K562 (cell line): ENCODE results near the gene ALDH16A1. TPM values are rescaled to one million over a fixed set of nuclear protein-coding genes. Genes with fewer than 3 reads are reported as not detected.
A peak's percentile ranks its signal among the peaks of the same experiment; 100 is the strongest.

Source experiments
- ARNT ChIP-seq, 2 experiments: fragments of 450-650 bp; IDR thresholded peaks; 2 replicates each; pipeline ENCODE4 v1.6.1; 2016; ENCODE audit warnings: mild to moderate bottlenecking in 1 of 2
- ASH1L ChIP-seq: fragments of 450-650 bp; IDR thresholded peaks from 2 replicates; pipeline ENCODE4 v1.6.1; 2018; ENCODE audit warnings: borderline replicate concordance, mild to moderate bottlenecking, low read depth; ENCODE audit not compliant: partially characterized antibody
- BRD9 ChIP-seq: fragments of 450-650 bp; IDR thresholded peaks from 2 replicates; pipeline ENCODE4 v1.6.1; 2018; ENCODE audit warnings: low read depth; ENCODE audit not compliant: partially characterized antibody
- CBX3 ChIP-seq, 2 experiments: IDR thresholded peaks; 1 replicate in 1 of 2; 2 replicates in 1 of 2; pipeline ENCODE4 v1.6.1; 2012; ENCODE audit warnings: inconsistent platforms in 2 of 2, low read length in 2 of 2, borderline replicate concordance in 1 of 2, control low read depth in 1 of 2
- CC2D1A ChIP-seq: fragments of 450-650 bp; IDR thresholded peaks from 2 replicates; pipeline ENCODE4 v1.6.1; 2017; ENCODE audit warnings: mild to moderate bottlenecking
- CCNT2 ChIP-seq: IDR thresholded peaks from 2 replicates; pipeline ENCODE4 v1.6.1; 2011; ENCODE audit warnings: borderline replicate concordance, low read depth, mild to moderate bottlenecking, moderate library complexity, mixed read lengths, low read length; ENCODE audit not compliant: insufficient read length; ENCODE audit errors: extremely low read depth
- DNMT1 ChIP-seq: fragments of 450-650 bp; IDR thresholded peaks from 2 replicates; pipeline ENCODE4 v1.6.1; 2016; ENCODE audit warnings: antibody characterized with exemption, mild to moderate bottlenecking
- FIP1L1 ChIP-seq: fragments of 200-400 bp; formaldehyde crosslinking; IDR thresholded peaks from 2 replicates; pipeline ENCODE4 v1.6.1; 2018; ENCODE audit warnings: mild to moderate bottlenecking, low read depth, low read length; ENCODE audit not compliant: poor library complexity, severe bottlenecking
- LCOR ChIP-seq: sonication (generic); formaldehyde crosslinking; IDR thresholded peaks from 2 replicates; pipeline ENCODE4 v1.8.0; 2022; ENCODE audit warnings: mild to moderate bottlenecking, missing genetic modification reagents
- RBM22 ChIP-seq: fragments of 200-400 bp; formaldehyde crosslinking; IDR thresholded peaks from 2 replicates; pipeline ENCODE4 v1.6.1; 2018; ENCODE audit warnings: low read length, low read depth; ENCODE audit not compliant: poor library complexity, severe bottlenecking
- SMAD2 ChIP-seq: fragments of 150-350 bp; IDR thresholded peaks from 2 replicates; pipeline ENCODE4 v1.6.1; 2014; ENCODE audit warnings: low read depth, mild to moderate bottlenecking, low read length
- SP1 ChIP-seq: sonication (generic); formaldehyde crosslinking; IDR thresholded peaks from 2 replicates; pipeline ENCODE4 v1.8.1; 2022; ENCODE audit warnings: mild to moderate bottlenecking, missing genetic modification reagents
- ZFP1 ChIP-seq: fragments of 450-650 bp; formaldehyde crosslinking; IDR thresholded peaks from 2 replicates; pipeline ENCODE4 v1.4.0; 2020; ENCODE audit warnings: mild to moderate bottlenecking, mixed read lengths
- ZNF174 ChIP-seq: fragments of 250-450 bp; sonication (Bioruptor Pico); IDR thresholded peaks from 2 replicates; pipeline ENCODE4 v1.4.0; 2020; ENCODE audit warnings: mild to moderate bottlenecking
- ZNF184 ChIP-seq: sonication (generic); formaldehyde crosslinking; IDR thresholded peaks from 2 replicates; pipeline ENCODE4 v1.5.0; 2020; ENCODE audit warnings: missing genetic modification reagents
- polyA plus RNA-seq, 8 experiments: library from polyadenylated mRNA; depleted of rRNA in 4 of 8; stranded (reverse) in 5 of 8; unstranded in 3 of 8; fragments of >200 nt; fragmentation: Nextera tagmentation in 2 of 8; fragmentation: Illumina TruSeq in 1 of 8; extraction: Ambion mirVana in 2 of 8; extraction: Trizol in 1 of 8; gene quantifications; 2 replicates each; pipeline versions ENCODE4 v1.2.1 to v1.2.3, GENCODE V29; 2011 to 2014; ENCODE audit warnings: inconsistent platforms in 1 of 8, missing spikeins in 1 of 8
- total RNA-seq, 7 experiments: library from RNA; depleted of rRNA in 6 of 7; stranded (reverse); fragments of >200 nt in 6 of 7; fragmentation: Illumina TruSeq in 2 of 7; extraction: Trizol in 2 of 7; gene quantifications; 2 replicates each; pipeline versions ENCODE4 v1.2.1 to v1.2.3, GENCODE V29; 2011 to 2021; ENCODE audit warnings: low replicate concordance in 1 of 7
- TF ChIP-seq, protein P1 (sequence below): fragments of 450-650 bp; IDR thresholded peaks from 2 replicates; pipeline ENCODE4 v1.7.0; 2016; ENCODE audit warnings: borderline replicate concordance
- TF ChIP-seq, protein P2 (sequence below): fragments of 450-650 bp; IDR thresholded peaks from 2 replicates; pipeline ENCODE4 v1.6.1; 2016
- TF ChIP-seq, protein P3 (sequence below): fragments of 250-450 bp; sonication (Bioruptor Pico); IDR thresholded peaks from 2 replicates; pipeline ENCODE4 v1.8.0; 2021; ENCODE audit warnings: borderline replicate concordance, mild to moderate bottlenecking, moderate library complexity; ENCODE audit not compliant: poor library complexity, severe bottlenecking
- TF ChIP-seq, protein P4 (sequence below): fragments of 450-650 bp; formaldehyde crosslinking; IDR thresholded peaks from 2 replicates; pipeline ENCODE4 v1.4.0; 2022; ENCODE audit warnings: missing genetic modification characterization
- TF ChIP-seq, protein P5 (sequence below): fragments of 450-650 bp; formaldehyde crosslinking; IDR thresholded peaks from 2 replicates; pipeline ENCODE4 v1.4.0; 2020; ENCODE audit warnings: mild to moderate bottlenecking, moderate library complexity
- TF ChIP-seq, protein P6 (sequence below): fragments of 450-650 bp; IDR thresholded peaks from 2 replicates; pipeline ENCODE4 v1.6.1; 2016; ENCODE audit warnings: borderline replicate concordance

The ALDH16A1 gene
- total and polyA plus RNA-seq, 9 of the 15 experiments (the other 6 are each of a cell fraction or from before 2014, with no cell fraction given), result 2.2 to 52.2 (median 7.6) TPM

DNA sequence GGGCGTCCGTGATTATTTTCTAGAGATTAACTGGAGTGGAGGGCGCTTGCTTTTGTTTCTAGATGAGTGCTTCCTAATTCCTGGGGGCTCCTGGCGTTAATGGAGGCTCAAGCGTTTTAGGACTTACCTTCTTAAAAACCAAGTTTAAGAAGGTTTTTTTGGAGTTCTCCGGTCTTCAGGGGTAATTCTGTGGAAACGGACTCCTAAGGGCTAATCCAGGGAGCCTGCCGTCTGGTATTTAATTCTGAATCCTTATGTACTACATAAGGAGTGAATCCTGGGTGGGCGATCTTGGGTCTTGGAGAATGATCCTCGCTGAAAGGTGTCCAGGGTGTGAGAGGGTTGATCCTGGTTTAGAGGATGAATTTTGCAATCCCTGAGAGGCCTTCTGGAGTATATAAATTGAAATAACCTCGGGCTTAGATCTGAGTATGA is 43.6 kb downstream of the ALDH16A1 start (continued):
- TF ChIP-seq, protein P1, sequence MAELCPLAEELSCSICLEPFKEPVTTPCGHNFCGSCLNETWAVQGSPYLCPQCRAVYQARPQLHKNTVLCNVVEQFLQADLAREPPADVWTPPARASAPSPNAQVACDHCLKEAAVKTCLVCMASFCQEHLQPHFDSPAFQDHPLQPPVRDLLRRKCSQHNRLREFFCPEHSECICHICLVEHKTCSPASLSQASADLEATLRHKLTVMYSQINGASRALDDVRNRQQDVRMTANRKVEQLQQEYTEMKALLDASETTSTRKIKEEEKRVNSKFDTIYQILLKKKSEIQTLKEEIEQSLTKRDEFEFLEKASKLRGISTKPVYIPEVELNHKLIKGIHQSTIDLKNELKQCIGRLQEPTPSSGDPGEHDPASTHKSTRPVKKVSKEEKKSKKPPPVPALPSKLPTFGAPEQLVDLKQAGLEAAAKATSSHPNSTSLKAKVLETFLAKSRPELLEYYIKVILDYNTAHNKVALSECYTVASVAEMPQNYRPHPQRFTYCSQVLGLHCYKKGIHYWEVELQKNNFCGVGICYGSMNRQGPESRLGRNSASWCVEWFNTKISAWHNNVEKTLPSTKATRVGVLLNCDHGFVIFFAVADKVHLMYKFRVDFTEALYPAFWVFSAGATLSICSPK, result no peak
- TF ChIP-seq, protein P2, sequence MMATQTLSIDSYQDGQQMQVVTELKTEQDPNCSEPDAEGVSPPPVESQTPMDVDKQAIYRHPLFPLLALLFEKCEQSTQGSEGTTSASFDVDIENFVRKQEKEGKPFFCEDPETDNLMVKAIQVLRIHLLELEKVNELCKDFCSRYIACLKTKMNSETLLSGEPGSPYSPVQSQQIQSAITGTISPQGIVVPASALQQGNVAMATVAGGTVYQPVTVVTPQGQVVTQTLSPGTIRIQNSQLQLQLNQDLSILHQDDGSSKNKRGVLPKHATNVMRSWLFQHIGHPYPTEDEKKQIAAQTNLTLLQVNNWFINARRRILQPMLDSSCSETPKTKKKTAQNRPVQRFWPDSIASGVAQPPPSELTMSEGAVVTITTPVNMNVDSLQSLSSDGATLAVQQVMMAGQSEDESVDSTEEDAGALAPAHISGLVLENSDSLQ, result no peak
- TF ChIP-seq ZNF174 (CRISPR knock-in tag), result no peak
- no peak for TF ChIP-seq SMAD2
- TF ChIP-seq RBM22, result no peak
- no peak for TF ChIP-seq ZNF184 (CRISPR knock-in tag)
- no peak for TF ChIP-seq ZFP1 (CRISPR knock-in tag)
- no peak for TF ChIP-seq CBX3 (IDR thresholded peaks at IDR 0.05; ENCODE audit: borderline replicate concordance in 1 of 2, low read length in 2 of 2)
- TF ChIP-seq BRD9, result peak; percentile 53
- TF ChIP-seq, protein P3, sequence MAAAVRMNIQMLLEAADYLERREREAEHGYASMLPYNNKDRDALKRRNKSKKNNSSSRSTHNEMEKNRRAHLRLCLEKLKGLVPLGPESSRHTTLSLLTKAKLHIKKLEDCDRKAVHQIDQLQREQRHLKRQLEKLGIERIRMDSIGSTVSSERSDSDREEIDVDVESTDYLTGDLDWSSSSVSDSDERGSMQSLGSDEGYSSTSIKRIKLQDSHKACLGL (CRISPR knock-in tag), result no peak
- no peak for TF ChIP-seq ASH1L
- TF ChIP-seq, protein P4, sequence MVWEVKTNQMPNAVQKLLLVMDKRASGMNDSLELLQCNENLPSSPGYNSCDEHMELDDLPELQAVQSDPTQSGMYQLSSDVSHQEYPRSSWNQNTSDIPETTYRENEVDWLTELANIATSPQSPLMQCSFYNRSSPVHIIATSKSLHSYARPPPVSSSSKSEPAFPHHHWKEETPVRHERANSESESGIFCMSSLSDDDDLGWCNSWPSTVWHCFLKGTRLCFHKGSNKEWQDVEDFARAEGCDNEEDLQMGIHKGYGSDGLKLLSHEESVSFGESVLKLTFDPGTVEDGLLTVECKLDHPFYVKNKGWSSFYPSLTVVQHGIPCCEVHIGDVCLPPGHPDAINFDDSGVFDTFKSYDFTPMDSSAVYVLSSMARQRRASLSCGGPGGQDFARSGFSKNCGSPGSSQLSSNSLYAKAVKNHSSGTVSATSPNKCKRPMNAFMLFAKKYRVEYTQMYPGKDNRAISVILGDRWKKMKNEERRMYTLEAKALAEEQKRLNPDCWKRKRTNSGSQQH (CRISPR knock-in tag), result no peak; the same call in 1 of the 2 replicates
- no peak for TF ChIP-seq CC2D1A
- no peak for TF ChIP-seq DNMT1
- no peak for TF ChIP-seq SP1 (CRISPR knock-in tag)
- no peak for TF ChIP-seq CCNT2
- TF ChIP-seq ARNT (IDR thresholded peaks at IDR 0.05), result peak in 1 of 2 experiments; percentile 65; a peak in 1 of 4 replicates
- no peak for TF ChIP-seq LCOR (CRISPR knock-in tag)
- no peak for TF ChIP-seq FIP1L1
- TF ChIP-seq, protein P5, sequence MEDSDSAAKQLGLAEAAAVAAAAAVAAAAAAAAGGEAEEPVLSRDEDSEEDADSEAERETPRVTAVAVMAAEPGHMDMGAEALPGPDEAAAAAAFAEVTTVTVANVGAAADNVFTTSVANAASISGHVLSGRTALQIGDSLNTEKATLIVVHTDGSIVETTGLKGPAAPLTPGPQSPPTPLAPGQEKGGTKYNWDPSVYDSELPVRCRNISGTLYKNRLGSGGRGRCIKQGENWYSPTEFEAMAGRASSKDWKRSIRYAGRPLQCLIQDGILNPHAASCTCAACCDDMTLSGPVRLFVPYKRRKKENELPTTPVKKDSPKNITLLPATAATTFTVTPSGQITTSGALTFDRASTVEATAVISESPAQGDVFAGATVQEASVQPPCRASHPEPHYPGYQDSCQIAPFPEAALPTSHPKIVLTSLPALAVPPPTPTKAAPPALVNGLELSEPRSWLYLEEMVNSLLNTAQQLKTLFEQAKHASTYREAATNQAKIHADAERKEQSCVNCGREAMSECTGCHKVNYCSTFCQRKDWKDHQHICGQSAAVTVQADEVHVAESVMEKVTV (CRISPR knock-in tag), result no peak
- TF ChIP-seq, protein P6, sequence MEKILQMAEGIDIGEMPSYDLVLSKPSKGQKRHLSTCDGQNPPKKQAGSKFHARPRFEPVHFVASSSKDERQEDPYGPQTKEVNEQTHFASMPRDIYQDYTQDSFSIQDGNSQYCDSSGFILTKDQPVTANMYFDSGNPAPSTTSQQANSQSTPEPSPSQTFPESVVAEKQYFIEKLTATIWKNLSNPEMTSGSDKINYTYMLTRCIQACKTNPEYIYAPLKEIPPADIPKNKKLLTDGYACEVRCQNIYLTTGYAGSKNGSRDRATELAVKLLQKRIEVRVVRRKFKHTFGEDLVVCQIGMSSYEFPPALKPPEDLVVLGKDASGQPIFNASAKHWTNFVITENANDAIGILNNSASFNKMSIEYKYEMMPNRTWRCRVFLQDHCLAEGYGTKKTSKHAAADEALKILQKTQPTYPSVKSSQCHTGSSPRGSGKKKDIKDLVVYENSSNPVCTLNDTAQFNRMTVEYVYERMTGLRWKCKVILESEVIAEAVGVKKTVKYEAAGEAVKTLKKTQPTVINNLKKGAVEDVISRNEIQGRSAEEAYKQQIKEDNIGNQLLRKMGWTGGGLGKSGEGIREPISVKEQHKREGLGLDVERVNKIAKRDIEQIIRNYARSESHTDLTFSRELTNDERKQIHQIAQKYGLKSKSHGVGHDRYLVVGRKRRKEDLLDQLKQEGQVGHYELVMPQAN, result no peak
